GM12892 (cell line): ENCODE data around the gene PAN3. TPM values are rescaled to one million over a fixed set of nuclear protein-coding genes. Genes with fewer than 3 reads are reported as not detected.
"Not testable (repeated sequence)": the region's sequence is repeated elsewhere in the genome, so short reads cannot be mapped to it uniquely, and the experiment has no call there.

Source experiments
- DNase-seq: peaks from one replicate; pipeline ENCODE4 v3.0.0; 2011; ENCODE audit not compliant: insufficient read length
- FAIRE-seq: peaks from 2 replicates; lab custom pipeline; 2011; peaks lifted over from hg19 to GRCh38; lab: Jason Lieb, UNC
- POLR2A ChIP-seq: IDR thresholded peaks from 2 replicates; pipeline ENCODE4 v1.6.1; 2011; ENCODE audit warnings: low read depth, low read length, control low read depth
- POLR2AphosphoS5 ChIP-seq: IDR thresholded peaks from 2 replicates; pipeline ENCODE4 v1.6.1; 2011; ENCODE audit warnings: low read depth, low read length, control low read depth
- TAF1 ChIP-seq: IDR thresholded peaks from 2 replicates; pipeline ENCODE4 v1.6.1; 2011; ENCODE audit warnings: low read depth, mild to moderate bottlenecking, control low read depth, low read length, borderline replicate concordance
- polyA plus RNA-seq: library from polyadenylated mRNA; unstranded; fragments of >200 nt; gene quantifications from one replicate; pipeline ENCODE4 v1.2.1, GENCODE V29; 2012; ENCODE audit warnings: missing spikeins, inconsistent platforms; ENCODE audit not compliant: missing spikeins

Gene PAN3
- polyA plus RNA-seq, result 20.8 TPM

- DNase-seq, result peak; percentile 68
- TF ChIP-seq POLR2A, result peak; percentile 84
- peak; percentile 54; the same call in 1 of the 2 replicates for TF ChIP-seq TAF1
- TF ChIP-seq POLR2AphosphoS5, result peak; percentile 77
- FAIRE-seq, result peak; percentile 93
These were observed at the start of gene PAN3 for GRCh38 chr13:28138012-28138755. Gene PAN3, plus strand, starts transcription at chr13:28138545. Its CDS starts 113 bp downstream, at chr13:28138658.

- no peak for FAIRE-seq
These were observed 49.3 kb upstream of the PAN3 start for GRCh38 chr13:28089065-28089464.

GRCh38 chr13:28092431-28092830 lies 45.9 kb upstream of the PAN3 start:
- TF ChIP-seq POLR2A, result no peak
- FAIRE-seq (no peak), DNase-seq (no peak)

More at GRCh38 chr13:28089065-28089464, 49.3 kb upstream of the PAN3 start:
- DNase-seq, result no peak
- TF ChIP-seq POLR2AphosphoS5 (no peak), TAF1 (no peak), POLR2A (no peak)

GRCh38 chr13:28093881-28094280 lies 44.5 kb upstream of the PAN3 start:
- no peak for DNase-seq
- TF ChIP-seq POLR2A (no peak), POLR2AphosphoS5 (no peak), TAF1 (no peak)
- no peak for FAIRE-seq

- FAIRE-seq (no peak), DNase-seq (no peak)
These were observed 44.0 kb upstream of the PAN3 start for GRCh38 chr13:28094306-28094705.

GRCh38 chr13:28097503-28097902 lies 40.8 kb upstream of the PAN3 start:
- no peak for TF ChIP-seq POLR2A
- TF ChIP-seq POLR2AphosphoS5, result no peak
- no peak for TF ChIP-seq TAF1
- FAIRE-seq (no peak), DNase-seq (no peak)

More at GRCh38 chr13:28094306-28094705, 44.0 kb upstream of the PAN3 start:
- TF ChIP-seq POLR2AphosphoS5 (no peak), TAF1 (no peak), POLR2A (no peak)

GRCh38 chr13:28099396-28100149 lies 38.8 kb upstream of the PAN3 start:
- DNase-seq (no peak), FAIRE-seq (no peak)

GRCh38 chr13:28100150-28101121 lies 37.9 kb upstream of the PAN3 start, which contains the start of gene FLT3:
Gene FLT3, minus strand, starts transcription at chr13:28100576. Its CDS starts 66 bp downstream, at chr13:28100510.
- no peak for TF ChIP-seq TAF1
- no peak for TF ChIP-seq POLR2A
- no peak for TF ChIP-seq POLR2AphosphoS5
- DNase-seq (peak; percentile 59), FAIRE-seq (no peak)

More at GRCh38 chr13:28099396-28100149, 38.8 kb upstream of the PAN3 start:
- TF ChIP-seq TAF1 (no peak), POLR2A (no peak), POLR2AphosphoS5 (no peak)

GRCh38 chr13:28101886-28102285 lies 36.5 kb upstream of the PAN3 start:
- not testable (repeated sequence) for DNase-seq, FAIRE-seq

GRCh38 chr13:28106976-28107375 lies 31.4 kb upstream of the PAN3 start:
- FAIRE-seq (no peak), DNase-seq (no peak)
- TF ChIP-seq TAF1 (no peak), POLR2AphosphoS5 (no peak), POLR2A (no peak)

- DNase-seq (no peak), FAIRE-seq (no peak)
- TF ChIP-seq POLR2AphosphoS5 (no peak), POLR2A (no peak), TAF1 (no peak)
These were observed 27.9 kb upstream of the PAN3 start for GRCh38 chr13:28110414-28110813.
